ENCODE measurements around the gene ARSA. TPM values are rescaled to one million over a fixed set of nuclear protein-coding genes. Genes with fewer than 3 reads are reported as not detected.
A peak's percentile ranks its signal among the peaks of the same experiment; 100 is the strongest.

The ARSA gene
- total RNA-seq, 1 experiment from 2014 or later, result 16.4 TPM

GRCh38 chr22:50612528-50613221 lies 15.3 kb downstream of the ARSA start:
- no peak overlapping the region for H2AFZ ChIP-seq (ENCODE audit: low read depth, low read length, poor library complexity, severe bottlenecking)
- H3K27ac ChIP-seq (ENCODE audit: low read depth, low read length), result peak overlapping the region; percentile 62
- TF ChIP-seq POLR2AphosphoS5 (IDR thresholded peaks at IDR 0.05; ENCODE audit: low read depth, low read length) (0 out of 2 replicates have a peak, but pooled peaks have one; percentile 9), JUND (IDR thresholded peaks at IDR 0.05) (no peak)
- intact Hi-C loops (cut with micrococcal nuclease), result loop anchor here (2.0 kb wide), 1 partner anchor 30 kb away; the partner anchor contains the start of gene CHKB
- ATAC-seq, result peak; percentile 75
- ChIA-PET RAD21 (ENCODE audit: low non-redundant PET in 1 of 2, low total read pairs in 2 of 2, uncharacterized antibody in 2 of 2, unreplicated experiment in 2 of 2) (no interaction called here), CTCF (interaction anchor here (1.6 kb wide), 1 partner anchor 87 kb away, joined by 3 read pairs; the partner anchor contains the start of gene SCO2), POLR2A (no interaction called here)
- no peaks in the 10 kb centered on the region for H3K9me3 ChIP-seq (ENCODE audit: control insufficient read depth in 1 of 2, insufficient read depth in 1 of 2, low read depth in 1 of 2, low read length in 2 of 2)
- no peaks in the 10 kb centered on the region for H3K27me3 ChIP-seq (ENCODE audit: insufficient read depth, low read length)
- H3K4me2 ChIP-seq (ENCODE audit: low read length), result peak overlapping the region; percentile 62
- H3K9ac ChIP-seq (ENCODE audit: low read length), result 0 out of 2 replicates have a peak overlapping the region, but pooled peaks have one; percentile 7
- peaks cover 19 to 28% of the 10 kb centered on the region in 2 experiments for H3K4me1 ChIP-seq (ENCODE audit: control insufficient read depth in 1 of 2, insufficient read depth in 2 of 2, low read length in 2 of 2)
- H4K20me1 ChIP-seq (ENCODE audit: insufficient read depth), result no peaks in the 10 kb centered on the region
- H3K9me2 ChIP-seq (ENCODE audit: insufficient read depth), result no peaks in the 10 kb centered on the region
- BruUV-seq (replicated peaks), result no TSS peak
- H3K4me3 ChIP-seq (replicated peaks in 1 of 2; ENCODE audit: low read depth in 1 of 2, low read length in 2 of 2), result no peak overlapping the region
- H3K79me2 ChIP-seq (ENCODE audit: insufficient read depth, low read length), result no peaks in the 10 kb centered on the region
- H3K36me3 ChIP-seq (ENCODE audit: control insufficient read depth in 1 of 2, insufficient read depth in 2 of 2, low read length in 2 of 2), result no peaks in the 10 kb centered on the region
- DNase-seq (ENCODE audit: low read depth, low spot score), result no peak

- RAD21 ChIA-PET (ENCODE audit: low non-redundant PET in 1 of 2, low total read pairs in 2 of 2, uncharacterized antibody in 2 of 2, unreplicated experiment in 2 of 2), result no interaction called here
- Histone ChIP-seq H3K4me1 (ENCODE audit: control insufficient read depth in 1 of 2, insufficient read depth in 2 of 2, low read length in 2 of 2) (peaks cover 19 to 28% of the 10 kb centered on the region in 2 experiments), H4K20me1 (ENCODE audit: insufficient read depth) (no peaks in the 10 kb centered on the region), H3K27ac (ENCODE audit: low read depth, low read length) (no peak overlapping the region), H2AFZ (ENCODE audit: low read depth, low read length, poor library complexity, severe bottlenecking) (no peak overlapping the region), H3K27me3 (ENCODE audit: insufficient read depth, low read length) (no peaks in the 10 kb centered on the region), H3K36me3 (ENCODE audit: control insufficient read depth in 1 of 2, insufficient read depth in 2 of 2, low read length in 2 of 2) (no peaks in the 10 kb centered on the region), H3K9me2 (ENCODE audit: insufficient read depth) (no peaks in the 10 kb centered on the region), H3K4me2 (ENCODE audit: low read length) (0 out of 2 replicates have a peak overlapping the region, but pooled peaks have one; percentile 62), H3K79me2 (ENCODE audit: insufficient read depth, low read length) (no peaks in the 10 kb centered on the region), H3K4me3 (replicated peaks in 1 of 2; ENCODE audit: low read depth in 1 of 2, low read length in 2 of 2) (no peak overlapping the region), H3K9ac (ENCODE audit: low read length) (no peak overlapping the region), H3K9me3 (ENCODE audit: control insufficient read depth in 1 of 2, insufficient read depth in 1 of 2, low read depth in 1 of 2, low read length in 2 of 2) (no peaks in the 10 kb centered on the region)
- DNase-seq (ENCODE audit: low read depth, low spot score) (no peak), ATAC-seq (no peak)
- TF ChIP-seq POLR2AphosphoS5 (IDR thresholded peaks at IDR 0.05; ENCODE audit: low read depth, low read length), result no peak
- no peak for TF ChIP-seq EGR1 (IDR thresholded peaks at IDR 0.05; ENCODE audit: low read depth)
- no peak for TF ChIP-seq CBX3 (IDR thresholded peaks at IDR 0.05; ENCODE audit: low read depth)
- no peak for TF ChIP-seq YY1 (IDR thresholded peaks at IDR 0.05; ENCODE audit: extremely low read depth, insufficient replicate concordance, low read depth, low read length)
- TF ChIP-seq ZNF274 (IDR thresholded peaks at IDR 0.05; ENCODE audit: low read depth, low read length), result no peak
- TF ChIP-seq ATF3 (IDR thresholded peaks at IDR 0.05), result no peak
- TF ChIP-seq REST (IDR thresholded peaks at IDR 0.05; ENCODE audit: low read depth), result no peak
- no peak for TF ChIP-seq SRF (IDR thresholded peaks at IDR 0.05; ENCODE audit: low read depth)
- TF ChIP-seq SIN3A (IDR thresholded peaks at IDR 0.05; ENCODE audit: low read depth), result no peak
- POLR2A ChIA-PET, result no interaction called here
- intact Hi-C loops (cut with micrococcal nuclease), result loop anchor here (2.0 kb wide), 1 partner anchor 29 kb away; the partner anchor contains the start of gene CHKB
- BruUV-seq (replicated peaks), result no TSS peak
- CTCF ChIA-PET, result interaction anchor here (1.6 kb wide), 1 partner anchor 86 kb away, joined by 3 read pairs; the partner anchor contains the start of gene SCO2
Observed at GRCh38 chr22:50612168-50612527, 15.8 kb downstream of the ARSA start.
